Neural cell (in vitro differentiated cells): ENCODE results near the gene ENTPD1.

Source experiments
- CTCF ChIP-seq: fragments of 450-650 bp; IDR thresholded peaks from 2 replicates; pipeline ENCODE4 v1.5.1; 2014; ENCODE audit warnings: antibody characterized with exemption, mild to moderate bottlenecking, moderate library complexity; ENCODE audit not compliant: poor library complexity, severe bottlenecking
- EP300 ChIP-seq: fragments of 450-650 bp; conservative IDR thresholded peaks from 2 replicates; pipeline ENCODE4 v1.6.1; 2014; ENCODE audit warnings: antibody characterized with exemption, mild to moderate bottlenecking, moderate library complexity; ENCODE audit not compliant: poor library complexity, severe bottlenecking
- EZH2 ChIP-seq: fragments of 200-600, 300-800 bp; shearing (Covaris generic), sonication (generic); IDR thresholded peaks from 2 replicates; pipeline ENCODE4 v1.6.1; 2014; ENCODE audit warnings: antibody characterized with exemption, low read length, borderline replicate concordance, mild to moderate bottlenecking; ENCODE audit not compliant: insufficient read depth, poor library complexity, severe bottlenecking
- MXI1 ChIP-seq: fragments of 450-650 bp; conservative IDR thresholded peaks from 2 replicates; pipeline ENCODE4 v1.6.1; 2014; ENCODE audit warnings: antibody characterized with exemption, mild to moderate bottlenecking; ENCODE audit not compliant: poor library complexity, severe bottlenecking
- POLR2AphosphoS5 ChIP-seq: IDR thresholded peaks from 2 replicates; pipeline ENCODE4 v1.6.1; 2012
- RAD21 ChIP-seq: fragments of 450-650 bp; conservative IDR thresholded peaks from 2 replicates; pipeline ENCODE4 v1.6.1; 2014; ENCODE audit warnings: antibody characterized with exemption, mild to moderate bottlenecking, moderate library complexity
- REST ChIP-seq: IDR thresholded peaks from 2 replicates; pipeline ENCODE4 v1.6.1; 2012; ENCODE audit warnings: borderline replicate concordance

GRCh38 chr10:95742962-95743535 is 12.9 kb upstream of the ENTPD1 start:
- no peak for TF ChIP-seq CTCF
- no peak for TF ChIP-seq EZH2
- no peak for TF ChIP-seq POLR2AphosphoS5
- TF ChIP-seq EP300: no peak
- no peak for TF ChIP-seq RAD21
- TF ChIP-seq REST: no peak
- TF ChIP-seq MXI1: no peak
